ENCODE data around the gene HDDC3. TPM values are rescaled to one million over a fixed set of nuclear protein-coding genes. Genes with fewer than 3 reads are reported as not detected.

The HDDC3 gene
- total RNA-seq, 2 experiments from 2014 or later, result 31.8 to 38.6 TPM

DNA sequence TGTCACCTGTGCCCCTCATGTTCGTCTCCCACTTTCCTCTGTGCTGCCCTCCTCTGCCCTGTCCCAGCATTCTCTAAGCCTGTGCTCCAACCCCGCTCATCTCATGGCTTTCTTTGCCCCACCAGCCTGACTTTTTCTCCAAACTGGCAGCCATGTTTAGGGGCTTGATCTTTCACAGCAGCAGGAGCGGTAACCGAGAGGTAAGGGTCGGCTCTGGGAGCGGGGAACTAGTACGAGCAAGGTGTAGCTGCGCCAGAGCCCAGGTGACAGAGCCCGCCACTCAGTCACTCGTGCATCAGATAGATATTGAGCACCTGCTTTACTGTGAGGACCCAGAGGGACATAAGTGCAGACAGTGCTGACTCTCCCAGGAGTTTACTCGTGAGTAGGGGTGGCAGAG, 15.9 kb downstream of the HDDC3 start:
- no TSS peak for BruUV-seq (replicated peaks)
- H3K79me2 ChIP-seq (ENCODE audit: insufficient read depth, low read depth, low read length), result no peaks in the 10 kb centered on the region
- DNase-seq (ENCODE audit: low spot score), result no peak
- H3K36me3 ChIP-seq (ENCODE audit: insufficient read depth, low read length), result no peaks in the 10 kb centered on the region
- ChIA-PET POLR2A (no interaction called here), CTCF (ENCODE audit: unreplicated experiment) (no interaction called here)
- peak overlapping the region; percentile 46 for H3K27ac ChIP-seq (ENCODE audit: low read depth, low read length, poor library complexity, severe bottlenecking)
- no peak overlapping the region for H3K4me3 ChIP-seq (ENCODE audit: low read depth, low read length, poor library complexity, severe bottlenecking)
- no peak for TF ChIP-seq EZH2phosphoT487 (IDR thresholded peaks at IDR 0.05; ENCODE audit: borderline replicate concordance, low read depth, low read length)
- TF ChIP-seq, protein P1, sequence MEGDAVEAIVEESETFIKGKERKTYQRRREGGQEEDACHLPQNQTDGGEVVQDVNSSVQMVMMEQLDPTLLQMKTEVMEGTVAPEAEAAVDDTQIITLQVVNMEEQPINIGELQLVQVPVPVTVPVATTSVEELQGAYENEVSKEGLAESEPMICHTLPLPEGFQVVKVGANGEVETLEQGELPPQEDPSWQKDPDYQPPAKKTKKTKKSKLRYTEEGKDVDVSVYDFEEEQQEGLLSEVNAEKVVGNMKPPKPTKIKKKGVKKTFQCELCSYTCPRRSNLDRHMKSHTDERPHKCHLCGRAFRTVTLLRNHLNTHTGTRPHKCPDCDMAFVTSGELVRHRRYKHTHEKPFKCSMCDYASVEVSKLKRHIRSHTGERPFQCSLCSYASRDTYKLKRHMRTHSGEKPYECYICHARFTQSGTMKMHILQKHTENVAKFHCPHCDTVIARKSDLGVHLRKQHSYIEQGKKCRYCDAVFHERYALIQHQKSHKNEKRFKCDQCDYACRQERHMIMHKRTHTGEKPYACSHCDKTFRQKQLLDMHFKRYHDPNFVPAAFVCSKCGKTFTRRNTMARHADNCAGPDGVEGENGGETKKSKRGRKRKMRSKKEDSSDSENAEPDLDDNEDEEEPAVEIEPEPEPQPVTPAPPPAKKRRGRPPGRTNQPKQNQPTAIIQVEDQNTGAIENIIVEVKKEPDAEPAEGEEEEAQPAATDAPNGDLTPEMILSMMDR (conservative IDR thresholded peaks at IDR 0.05; ENCODE audit: low read length), result no peak
- no peak overlapping the region for H2AFZ ChIP-seq (ENCODE audit: low read length)
- intact Hi-C loops (cut with micrococcal nuclease; ENCODE audit: unreplicated experiment), result no loop called here
- H4K20me1 ChIP-seq (ENCODE audit: insufficient read depth, low read length), result no peaks in the 10 kb centered on the region
- no peaks in the 10 kb centered on the region for H3K9me3 ChIP-seq (ENCODE audit: low read length)
- no peaks in the 10 kb centered on the region for H3K9me2 ChIP-seq (ENCODE audit: insufficient read depth, low read length)
- H3K4me2 ChIP-seq (ENCODE audit: low read length), result peak overlapping the region; percentile 33
- H3K4me1 ChIP-seq (ENCODE audit: insufficient read depth, low read length, poor library complexity, severe bottlenecking), result peaks cover 24% of the 10 kb centered on the region

DNA sequence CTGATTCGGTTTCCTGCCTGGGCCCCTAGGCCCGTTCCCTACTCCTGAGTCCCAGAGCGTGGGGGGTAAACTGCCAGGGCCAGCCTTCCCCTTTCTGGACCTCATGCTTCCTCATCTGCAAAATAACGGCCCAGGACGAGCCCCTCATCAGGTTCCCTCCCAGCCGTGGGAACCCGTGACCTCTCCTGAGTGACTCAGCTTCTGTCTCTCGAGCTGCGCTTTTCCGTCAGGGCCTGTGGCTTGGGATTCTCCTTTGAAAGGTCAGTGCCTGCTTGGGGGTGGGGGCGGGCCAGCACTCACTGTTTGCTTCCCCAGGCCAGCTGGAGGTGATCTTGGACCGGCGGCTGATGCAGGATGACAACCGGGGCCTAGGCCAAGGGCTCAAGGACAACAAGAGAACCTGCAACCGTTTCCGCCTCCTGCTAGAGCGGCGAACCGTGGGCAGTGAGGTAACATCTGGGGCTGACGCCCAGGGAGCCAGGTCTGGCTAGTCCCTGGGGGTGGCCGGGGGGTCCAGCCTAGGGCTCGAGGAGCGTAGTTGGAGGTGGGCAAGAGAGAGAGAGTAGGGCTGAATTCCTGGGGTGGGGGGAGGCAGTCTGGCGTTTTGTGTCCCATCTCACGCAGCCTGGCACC, 16.4 kb downstream of the HDDC3 start:
- 0 out of 2 replicates have a peak overlapping the region, but pooled peaks have one; percentile 5 for H2AFZ ChIP-seq (ENCODE audit: low read length)
- no peaks in the 10 kb centered on the region for H3K79me2 ChIP-seq (ENCODE audit: insufficient read depth, low read depth, low read length)
- no peaks in the 10 kb centered on the region for H3K9me2 ChIP-seq (ENCODE audit: insufficient read depth, low read length)
- H3K27ac ChIP-seq (ENCODE audit: low read depth, low read length, poor library complexity, severe bottlenecking), result peak overlapping the region; percentile 46
- peak; percentile 74 for DNase-seq (ENCODE audit: low spot score)
- BruUV-seq (replicated peaks), result no TSS peak
- no peaks in the 10 kb centered on the region for H3K36me3 ChIP-seq (ENCODE audit: insufficient read depth, low read length)
- no peaks in the 10 kb centered on the region for H3K9me3 ChIP-seq (ENCODE audit: low read length)
- CTCF ChIA-PET (ENCODE audit: unreplicated experiment), result interaction anchor here (1.0 kb wide), 1 partner anchor 19 kb away, joined by 5 read pairs; the partner anchor contains the start of gene UNC45A
- POLR2A ChIA-PET, result interaction anchor here (0.7 kb wide), 1 partner anchor 573 kb away, joined by 3 read pairs; no protein-coding TSS in a partner anchor
- peak overlapping the region; percentile 9 for H3K4me3 ChIP-seq (ENCODE audit: low read depth, low read length, poor library complexity, severe bottlenecking)
- peaks cover 24% of the 10 kb centered on the region for H3K4me1 ChIP-seq (ENCODE audit: insufficient read depth, low read length, poor library complexity, severe bottlenecking)
- H4K20me1 ChIP-seq (ENCODE audit: insufficient read depth, low read length), result no peaks in the 10 kb centered on the region
- intact Hi-C loops (cut with micrococcal nuclease; ENCODE audit: unreplicated experiment), result no loop called here
- TF ChIP-seq, protein P1 (conservative IDR thresholded peaks at IDR 0.05; ENCODE audit: low read length), result no peak
- no peak for TF ChIP-seq EZH2phosphoT487 (IDR thresholded peaks at IDR 0.05; ENCODE audit: borderline replicate concordance, low read depth, low read length)
- peak overlapping the region; percentile 33 for H3K4me2 ChIP-seq (ENCODE audit: low read length)

DNA sequence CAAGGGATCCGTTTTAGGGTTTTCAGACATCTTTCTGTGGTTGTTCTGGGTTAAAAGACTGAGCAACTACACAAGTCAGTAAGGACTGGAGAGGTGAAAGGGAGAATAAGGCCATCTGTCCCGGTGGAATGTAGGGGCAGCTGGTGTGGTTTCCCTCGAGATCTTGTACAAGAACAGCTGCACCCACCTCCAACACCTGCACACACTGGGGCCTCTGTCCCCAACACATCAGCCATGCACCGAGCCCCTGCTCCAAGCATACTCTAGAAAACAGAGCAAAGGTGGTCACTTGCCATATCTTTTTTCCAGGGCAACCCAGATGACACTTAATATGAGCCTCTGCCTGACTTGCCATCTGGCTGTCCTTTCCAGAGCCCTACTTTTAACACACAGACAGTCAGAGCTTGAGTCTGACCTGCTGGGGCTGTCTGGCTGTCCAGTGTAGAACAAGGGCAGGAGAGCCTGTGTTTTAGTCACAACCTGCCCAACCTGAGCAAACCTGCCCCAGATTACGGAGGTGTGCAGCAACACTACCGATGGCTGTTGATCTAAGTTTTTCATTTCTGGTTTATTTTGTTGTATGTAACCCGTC, 17.0 kb downstream of the HDDC3 start:
- ChIA-PET POLR2A (interaction anchor here (0.7 kb wide), 1 partner anchor 572 kb away, joined by 3 read pairs; no protein-coding TSS in a partner anchor), CTCF (ENCODE audit: unreplicated experiment) (interaction anchor here (1.0 kb wide), 1 partner anchor 20 kb away, joined by 5 read pairs; the partner anchor contains the start of gene UNC45A)
- Histone ChIP-seq H3K27ac (ENCODE audit: low read depth, low read length, poor library complexity, severe bottlenecking) (peak overlapping the region; percentile 46), H2AFZ (ENCODE audit: low read length) (0 out of 2 replicates have a peak overlapping the region, but pooled peaks have one; percentile 5), H3K36me3 (ENCODE audit: insufficient read depth, low read length) (no peaks in the 10 kb centered on the region), H3K9me3 (ENCODE audit: low read length) (no peaks in the 10 kb centered on the region), H3K4me1 (ENCODE audit: insufficient read depth, low read length, poor library complexity, severe bottlenecking) (peaks cover 24% of the 10 kb centered on the region), H3K4me2 (ENCODE audit: low read length) (peak overlapping the region; percentile 33), H3K9me2 (ENCODE audit: insufficient read depth, low read length) (no peaks in the 10 kb centered on the region), H3K79me2 (ENCODE audit: insufficient read depth, low read depth, low read length) (no peaks in the 10 kb centered on the region), H4K20me1 (ENCODE audit: insufficient read depth, low read length) (no peaks in the 10 kb centered on the region), H3K4me3 (ENCODE audit: low read depth, low read length, poor library complexity, severe bottlenecking) (peak overlapping the region; percentile 9)
- TF ChIP-seq, protein P1 (conservative IDR thresholded peaks at IDR 0.05; ENCODE audit: low read length), result no peak
- TF ChIP-seq EZH2phosphoT487 (IDR thresholded peaks at IDR 0.05; ENCODE audit: borderline replicate concordance, low read depth, low read length), result no peak
- intact Hi-C loops (cut with micrococcal nuclease; ENCODE audit: unreplicated experiment), result no loop called here
- peak; percentile 73 for DNase-seq (ENCODE audit: low spot score)
- BruUV-seq (replicated peaks), result no TSS peak
